Measurements from ENCODE around the gene ANKH. TPM values are rescaled to one million over a fixed set of nuclear protein-coding genes. Genes with fewer than 3 reads are reported as not detected.

Gene ANKH
- total and polyA plus RNA-seq, 2 of the 13 experiments (the other 11 are each of a cell fraction or from before 2014, with no cell fraction given): 25.0 to 36.0 TPM

GRCh38 chr5:14829396-14829795 is 42.2 kb downstream of the ANKH start:
- Histone ChIP-seq H4K20me1 (ENCODE audit: insufficient read depth, low read length) (no peaks in the 10 kb centered on the region), H3K4me2 (ENCODE audit: low read depth, low read length) (no peak overlapping the region), H3K27me3 (ENCODE audit: control insufficient read depth in 1 of 2, insufficient read depth in 2 of 2, low read length in 2 of 2) (no peaks in the 10 kb centered on the region), H3K4me1 (ENCODE audit: insufficient read depth, low read length) (peaks cover 19% of the 10 kb centered on the region), H3K36me3 (replicated peaks in 1 of 2; ENCODE audit: control insufficient read depth in 1 of 2, insufficient read depth in 2 of 2, low read length in 2 of 2) (no peaks in the 10 kb centered on the region), H3K9ac (ENCODE audit: insufficient read depth, low read depth, low read length) (no peak overlapping the region), H3K79me2 (ENCODE audit: insufficient read depth, low read length) (no peaks in the 10 kb centered on the region), H3K9me3 (ENCODE audit: low read length) (no peaks in the 10 kb centered on the region), H3K27ac (ENCODE audit: extremely low read length, insufficient read depth, low read length) (no peak overlapping the region), H2AFZ (ENCODE audit: low read length) (no peak overlapping the region), H3K4me3 (replicated peaks in 1 of 3; ENCODE audit: insufficient read depth in 1 of 3, low read depth in 2 of 3, low read length in 3 of 3) (no peak overlapping the region)
- intact Hi-C loops (cut with micrococcal nuclease; ENCODE audit: unreplicated experiment) (no loop called here), in situ Hi-C loops (cut with HindIII; ENCODE audit: extremely low pct_ligation_motif_present, low pct_unique_long_range_greater_than_20kb) (no loop called here)
- DNase-seq (ENCODE audit: low spot score): no peak
- WGBS (ENCODE audit: low lambda C conversion rate): 96% methylated on average over 3 of the region's 3 CpGs
- POLR2A ChIA-PET: no interaction called here
- CTCF ChIA-PET (ENCODE audit: low intra/inter-chr PET ratio, low total read pairs): no interaction called here
- no peak for TF ChIP-seq ZC3H13 (CRISPR knock-in tag; IDR thresholded peaks at IDR 0.05)
- TF ChIP-seq ZNF782 (CRISPR knock-in tag; IDR thresholded peaks at IDR 0.05; ENCODE audit: borderline replicate concordance): no peak
- no peak for TF ChIP-seq ZFP36L2 (CRISPR knock-in tag; IDR thresholded peaks at IDR 0.05)
- TF ChIP-seq ZNF891 (CRISPR knock-in tag; IDR thresholded peaks at IDR 0.05): no peak
- no peak for TF ChIP-seq ZNF101 (CRISPR knock-in tag; IDR thresholded peaks at IDR 0.05; ENCODE audit: borderline replicate concordance, low read depth)
- no peak for TF ChIP-seq TOE1 (CRISPR knock-in tag; IDR thresholded peaks at IDR 0.05)
- no peak for TF ChIP-seq THAP11 (CRISPR knock-in tag; IDR thresholded peaks at IDR 0.05)
- no peak for TF ChIP-seq ZBTB1 (CRISPR knock-in tag; IDR thresholded peaks at IDR 0.05; ENCODE audit: borderline replicate concordance)
- TF ChIP-seq MAX (IDR thresholded peaks at IDR 0.05): no peak
- no peak for TF ChIP-seq ZBTB10 (CRISPR knock-in tag; IDR thresholded peaks at IDR 0.05; ENCODE audit: borderline replicate concordance)
- no peak for TF ChIP-seq ATM (IDR thresholded peaks at IDR 0.05; ENCODE audit: borderline replicate concordance)
- BruUV-seq (replicated peaks): no TSS peak
- FAIRE-seq: no peak
- no peak for ATAC-seq
